ENCODE measurements around the gene VPREB1.

GRCh38 chr22:22245935-22246525 is 1.4 kb downstream of the VPREB1 start:
- no peak for TF ChIP-seq NFRKB (IDR thresholded peaks at IDR 0.05)
- no peak for TF ChIP-seq FOXA1 (IDR thresholded peaks at IDR 0.05)
- TF ChIP-seq SP1 (IDR thresholded peaks at IDR 0.05) = no peak
- no peak for TF ChIP-seq BHLHE40 (IDR thresholded peaks at IDR 0.05; ENCODE audit: borderline replicate concordance)
- TF ChIP-seq PKNOX1 (IDR thresholded peaks at IDR 0.05) = no peak
- TF ChIP-seq FOXK2 (IDR thresholded peaks at IDR 0.05) = no peak
- TF ChIP-seq FOXM1 (IDR thresholded peaks at IDR 0.05; ENCODE audit: borderline replicate concordance) = no peak
- no peak for TF ChIP-seq ELF4 (IDR thresholded peaks at IDR 0.05)
- TF ChIP-seq TARDBP (IDR thresholded peaks at IDR 0.05) = no peak
- no peak for TF ChIP-seq CTBP1 (IDR thresholded peaks at IDR 0.05; ENCODE audit: borderline replicate concordance)
- TF ChIP-seq SUZ12 (IDR thresholded peaks at IDR 0.05) = no peak
- no peak for TF ChIP-seq ARNT (IDR thresholded peaks at IDR 0.05)

Data from HEK293T (cell line).